IPS DF 19.7 (cell line): Measurements from ENCODE around the gene BTBD17.
"Not testable (repeated sequence)": the region's sequence is repeated elsewhere in the genome, so short reads cannot be mapped to it uniquely, and the experiment has no call there.

Source experiments
- DNase-seq: peaks from one replicate; pipeline ENCODE4 v3.0.0-alpha.2; 2013; ENCODE audit warnings: low read depth, low spot score

BTBD17 gene

GRCh38 chr17:74361230-74362068, at the start of gene BTBD17:
TSS of gene BTBD17 (minus strand) at chr17:74361868. CDS start at chr17:74361819, 49 bp downstream.
- DNase-seq: no peak

GRCh38 chr17:74410001-74410443, 48.4 kb upstream of the BTBD17 start:
- DNase-seq: no peak

GRCh38 chr17:74408815-74409214, 47.1 kb upstream of the BTBD17 start:
- DNase-seq: no peak

GRCh38 chr17:74408262-74408661, 46.6 kb upstream of the BTBD17 start:
- DNase-seq: no peak

GRCh38 chr17:74407384-74407783, 45.7 kb upstream of the BTBD17 start:
- DNase-seq: no peak

- DNase-seq: not testable (repeated sequence)
These were observed 43.6 kb upstream of the BTBD17 start for GRCh38 chr17:74405311-74405710.

- no peak for DNase-seq
These were observed 43.1 kb upstream of the BTBD17 start for GRCh38 chr17:74404789-74405188.

- no peak for DNase-seq
These were observed 42.5 kb upstream of the BTBD17 start for GRCh38 chr17:74404218-74404617.

- DNase-seq: no peak
These were observed 42.0 kb upstream of the BTBD17 start for GRCh38 chr17:74403512-74404137.

- DNase-seq: no peak
These were observed 40.4 kb upstream of the BTBD17 start for GRCh38 chr17:74402048-74402447.

- DNase-seq: no peak
These were observed 34.9 kb upstream of the BTBD17 start for GRCh38 chr17:74396567-74396966.

GRCh38 chr17:74394977-74395376, 33.3 kb upstream of the BTBD17 start:
- DNase-seq: no peak

- DNase-seq: no peak
These were observed 32.7 kb upstream of the BTBD17 start for GRCh38 chr17:74394275-74394950.

- no peak for DNase-seq
These were observed 31.8 kb upstream of the BTBD17 start for GRCh38 chr17:74393346-74393942.

- DNase-seq: no peak
These were observed 31.2 kb upstream of the BTBD17 start for GRCh38 chr17:74392848-74393247.

GRCh38 chr17:74391771-74392170, 30.1 kb upstream of the BTBD17 start:
- no peak for DNase-seq

- DNase-seq: no peak
These were observed 29.3 kb upstream of the BTBD17 start for GRCh38 chr17:74390680-74391653.

- DNase-seq: no peak
These were observed 28.4 kb upstream of the BTBD17 start for GRCh38 chr17:74389937-74390679.

- DNase-seq: no peak
These were observed 27.6 kb upstream of the BTBD17 start for GRCh38 chr17:74389084-74389753.
